Activated naive CD4-positive, alpha-beta T cell treated with anti-CD3 and anti-CD28 coated beads, Interleukin-2, amount 50 U/mL, for 72 hours (primary cell): ENCODE results near the gene DDX60. TPM values are rescaled to one million over a fixed set of nuclear protein-coding genes. Genes with fewer than 3 reads are reported as not detected.

Experiments
- ATAC-seq, 2 donors: fragments of 150-1000 bp; cut with Tn5 transposase; 2 replicates each; pipeline ENCODE4 v1.10.0; 2021; ENCODE audit warnings: mild to moderate bottlenecking in 2 of 2, moderate library complexity in 2 of 2
- DNase-seq, 2 donors: peaks; one replicate each; pipeline ENCODE4 v3.0.0; 2021 to 2022; ENCODE audit warnings: low spot score in 2 of 2
- H3K27ac Mint-ChIP-seq, 2 donors: one replicate each; pipeline ENCODE4 v1.8.0; 2022; ENCODE audit warnings: mild to moderate bottlenecking in 2 of 2, mixed read lengths in 2 of 2
- H3K36me3 Mint-ChIP-seq, 2 donors: one replicate each; pipeline ENCODE4 v1.8.0; 2022; ENCODE audit warnings: mixed read lengths in 2 of 2
- H3K9me3 Mint-ChIP-seq, 2 donors: one replicate each; pipeline ENCODE4 v1.8.0; 2022; ENCODE audit warnings: mixed read lengths in 2 of 2
- total RNA-seq, 2 donors: library from RNA; stranded (reverse); gene quantifications; one replicate each; pipeline ENCODE4 v1.2.3, GENCODE V29; 2022

Gene DDX60
- total RNA-seq, 2 donors from 2014 or later, result 6.4 to 25.6 TPM

DNA sequence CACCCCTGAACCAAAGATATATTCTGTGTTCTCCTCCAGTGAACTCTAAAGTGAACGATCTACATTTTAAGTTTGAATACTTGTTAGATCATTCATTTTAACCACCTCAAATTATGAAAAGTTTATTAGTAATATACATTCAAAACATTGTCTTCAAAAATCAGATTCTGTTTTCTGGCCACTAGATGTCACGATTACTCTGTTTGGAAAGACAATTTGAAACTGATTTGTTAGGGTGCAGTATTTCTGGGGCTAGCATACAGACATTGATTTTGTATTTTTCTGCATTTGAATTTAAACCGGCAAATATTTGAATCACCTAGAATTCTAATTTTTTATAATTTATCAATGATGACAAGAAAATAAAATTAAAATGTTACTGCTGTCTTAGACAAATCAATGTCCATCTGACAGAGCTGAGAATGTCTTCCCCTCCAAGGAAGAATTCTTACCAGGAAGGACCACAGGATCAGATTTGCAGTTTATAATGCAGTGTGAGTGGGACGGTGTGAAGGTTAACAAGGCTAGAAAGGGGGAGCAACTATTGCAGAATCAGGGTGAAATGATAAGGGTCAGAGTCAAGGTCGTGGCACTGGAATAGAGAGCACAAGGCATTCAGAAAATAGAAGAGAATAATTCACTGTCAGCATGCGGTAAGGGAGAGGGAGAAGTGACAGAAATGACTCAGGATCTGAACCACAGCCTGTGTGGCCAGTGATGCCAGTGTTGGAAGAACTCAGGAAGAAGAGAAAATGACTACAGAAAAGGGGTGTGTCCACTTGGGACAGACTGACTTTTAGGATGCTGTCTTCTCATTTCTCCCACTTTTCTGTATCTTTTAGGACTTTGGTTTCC is 134.6 kb downstream of the DDX60 start:
- no peak overlapping the region for H3K27ac Mint-ChIP-seq
- ATAC-seq (no peak), DNase-seq (no peak)
- no peaks in the 10 kb centered on the region for H3K9me3 Mint-ChIP-seq
- H3K36me3 Mint-ChIP-seq, result no peaks in the 10 kb centered on the region

DNA sequence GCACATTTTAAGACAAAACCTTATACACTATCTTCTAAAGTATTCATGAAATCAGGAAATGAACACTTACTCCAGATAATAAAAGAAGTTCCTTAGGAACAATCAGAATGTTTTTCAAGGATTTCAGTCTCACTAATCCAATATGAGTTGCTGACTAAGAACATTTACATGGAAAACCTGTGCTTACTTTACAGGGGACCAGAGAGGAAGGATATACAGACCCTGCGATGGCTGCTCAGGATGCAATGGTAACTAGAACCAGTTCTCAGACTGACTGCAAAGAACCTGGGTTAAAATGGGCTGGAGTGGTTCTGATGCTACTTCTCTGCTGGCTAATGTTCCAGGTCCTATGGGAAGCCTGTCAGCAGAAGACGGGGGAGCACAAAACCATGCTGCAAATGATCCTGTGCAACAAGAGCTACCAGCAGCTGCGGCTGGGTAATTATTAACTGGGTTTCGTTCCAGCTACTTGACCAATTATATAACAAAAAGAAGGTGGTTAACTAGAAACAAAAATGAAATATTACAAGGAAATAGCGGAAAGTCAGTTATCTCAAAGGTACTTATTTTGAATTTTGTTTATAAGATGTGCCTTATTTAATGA is 140.9 kb downstream of the DDX60 start:
- H3K27ac Mint-ChIP-seq, result no peak overlapping the region
- no peaks in the 10 kb centered on the region for H3K36me3 Mint-ChIP-seq
- no peaks in the 10 kb centered on the region for H3K9me3 Mint-ChIP-seq
- no peak for ATAC-seq
- no peak for DNase-seq

DNA sequence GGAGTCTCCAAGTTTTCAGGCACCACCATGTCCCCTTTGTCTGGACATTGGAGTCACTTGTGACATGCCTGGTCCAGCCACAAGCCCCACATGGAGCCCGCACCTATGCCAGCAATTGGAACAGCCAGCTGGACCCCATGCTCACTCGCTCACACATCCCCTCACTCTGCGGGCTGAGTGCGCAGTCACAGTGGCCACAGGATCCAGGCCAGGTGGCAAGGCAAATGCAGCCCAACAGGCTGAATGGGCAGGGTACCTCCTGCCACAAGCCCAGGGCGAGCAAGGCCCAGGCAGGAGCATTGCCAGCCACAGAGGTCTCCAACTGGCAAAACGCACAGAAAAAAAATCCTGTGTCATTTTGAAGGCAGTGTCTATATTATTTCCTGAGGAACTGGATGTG is 144.2 kb downstream of the DDX60 start:
- DNase-seq, result no peak
- no peak overlapping the region for H3K27ac Mint-ChIP-seq
- no peak for ATAC-seq
- no peaks in the 10 kb centered on the region for H3K36me3 Mint-ChIP-seq
- H3K9me3 Mint-ChIP-seq, result no peaks in the 10 kb centered on the region

DNA sequence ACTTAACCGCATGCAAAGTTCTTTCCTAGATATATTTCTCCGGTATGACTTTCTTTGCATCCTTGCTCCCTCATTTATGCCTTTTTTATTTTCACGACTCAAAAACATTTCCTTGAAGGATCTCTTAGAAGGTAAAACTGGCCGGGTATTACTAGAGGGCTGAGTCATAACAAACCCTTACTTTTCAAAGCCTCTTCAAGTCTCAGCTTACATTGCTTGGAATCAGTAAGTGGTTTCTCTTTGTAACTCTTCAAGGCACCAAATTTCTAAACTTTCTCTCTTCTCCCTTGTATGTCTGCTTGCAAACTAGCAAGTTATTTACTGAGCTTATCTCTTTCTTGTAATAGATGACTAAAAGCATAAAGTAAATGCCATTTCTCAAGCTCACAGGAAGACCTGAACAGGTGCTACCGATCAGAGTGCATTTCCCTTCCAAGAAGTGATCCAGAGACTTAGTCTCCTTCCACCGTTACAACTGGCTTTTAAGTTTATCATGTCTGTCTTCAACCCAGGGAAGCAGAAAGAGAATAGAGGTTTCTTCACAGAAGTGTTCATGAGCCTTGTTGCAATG is 150.8 kb downstream of the DDX60 start:
- DNase-seq, result no peak
- Mint-ChIP-seq H3K27ac (peak overlapping the region in 1 of 2 donors; percentile 25), H3K36me3 (no peaks in the 10 kb centered on the region), H3K9me3 (no peaks in the 10 kb centered on the region)
- peak; percentile 13 to 96 for ATAC-seq

Other genes starting within 250 kb of the DDX60 start
- gene ANXA10, start 226.2 kb downstream of the DDX60 start, total RNA-seq, result not detected
- 1 to 10 TPM; 4.5 to 8.7 TPM for gene DDX60L, start 161.7 kb upstream of the DDX60 start, total RNA-seq
- gene PALLD, start 178.3 kb upstream of the DDX60 start, total RNA-seq, result 10 to 100 TPM in 1 of 2 donors, 1 to 10 TPM in 1; 2.8 to 30.1 TPM